ENCODE data around the gene VRK2.

VRK2 gene

DNA sequence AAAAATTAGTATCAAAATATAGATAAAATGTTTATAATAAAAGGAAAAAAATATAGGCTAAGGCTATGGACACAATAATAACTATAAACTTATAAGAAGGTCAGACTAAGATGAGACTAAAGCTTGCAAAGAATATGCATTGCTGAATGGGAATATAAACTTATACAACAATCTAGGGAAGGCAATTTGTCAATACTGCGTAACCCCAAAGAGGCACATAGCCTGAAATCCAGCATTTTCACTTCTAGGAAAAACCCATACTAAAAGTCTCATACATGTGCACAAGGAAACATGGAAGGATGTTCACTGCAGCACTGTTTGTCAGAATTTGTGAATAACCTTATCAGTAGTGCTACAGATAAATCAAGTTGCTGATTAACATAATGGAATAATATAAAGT lies 149.1 kb downstream of the VRK2 start:
- Histone ChIP-seq H2AFZ (no peak overlapping the region), H3K4me2 (ENCODE audit: low read length) (no peak overlapping the region), H3K9me3 (ENCODE audit: control insufficient read depth, low read length) (no peaks in the 10 kb centered on the region), H3K4me1 (no peaks in the 10 kb centered on the region), H3K79me2 (no peaks in the 10 kb centered on the region), H3K4me3 (ENCODE audit: low read depth, low read length) (no peak overlapping the region), H3K27ac (no peak overlapping the region), H3K36me3 (ENCODE audit: control insufficient read depth, insufficient read depth, low read length) (no peaks in the 10 kb centered on the region), H3K9ac (no peak overlapping the region), H3K27me3 (ENCODE audit: control insufficient read depth, insufficient read depth, low read length) (no peaks in the 10 kb centered on the region)
- TF ChIP-seq CTCF (IDR thresholded peaks at IDR 0.05) = no peak

DNA sequence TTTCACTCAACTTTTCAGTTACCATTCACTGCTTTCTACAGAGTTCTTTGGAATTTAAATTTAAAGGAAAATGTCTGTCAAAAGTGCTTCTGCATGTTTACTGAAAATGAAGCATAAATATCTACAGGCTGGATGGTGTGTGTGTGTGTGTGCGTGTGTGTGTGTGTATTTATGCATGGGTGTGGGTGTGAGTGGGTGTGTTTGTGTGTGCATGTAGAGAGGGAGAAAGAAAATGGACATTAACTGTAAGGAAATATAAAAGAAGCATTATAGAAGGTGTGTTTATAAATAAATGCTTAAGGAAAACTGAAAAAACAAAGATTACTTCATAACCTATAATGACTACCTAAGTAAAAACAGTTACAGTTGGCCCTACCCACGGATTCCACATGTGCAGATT lies 151.3 kb downstream of the VRK2 start:
- Histone ChIP-seq H3K9me3 (ENCODE audit: control insufficient read depth, low read length) (no peaks in the 10 kb centered on the region), H3K9ac (no peak overlapping the region), H3K4me1 (no peaks in the 10 kb centered on the region), H3K36me3 (ENCODE audit: control insufficient read depth, insufficient read depth, low read length) (no peaks in the 10 kb centered on the region), H3K4me3 (ENCODE audit: low read depth, low read length) (no peak overlapping the region), H2AFZ (no peak overlapping the region), H3K27ac (no peak overlapping the region), H3K4me2 (ENCODE audit: low read length) (no peak overlapping the region), H3K79me2 (no peaks in the 10 kb centered on the region), H3K27me3 (ENCODE audit: control insufficient read depth, insufficient read depth, low read length) (no peaks in the 10 kb centered on the region)
- TF ChIP-seq CTCF (IDR thresholded peaks at IDR 0.05) = no peak

- TF ChIP-seq CTCF (IDR thresholded peaks at IDR 0.05) = no peak
- no peaks in the 10 kb centered on the region for H3K9me3 ChIP-seq (ENCODE audit: control insufficient read depth, low read length)
- no peak overlapping the region for H3K4me2 ChIP-seq (ENCODE audit: low read length)
- no peak overlapping the region for H3K9ac ChIP-seq
- H2AFZ ChIP-seq = no peak overlapping the region
- no peak overlapping the region for H3K27ac ChIP-seq
- no peaks in the 10 kb centered on the region for H3K36me3 ChIP-seq (ENCODE audit: control insufficient read depth, insufficient read depth, low read length)
- no peaks in the 10 kb centered on the region for H3K4me1 ChIP-seq
- no peaks in the 10 kb centered on the region for H3K79me2 ChIP-seq
- H3K27me3 ChIP-seq (ENCODE audit: control insufficient read depth, insufficient read depth, low read length) = no peaks in the 10 kb centered on the region
- H3K4me3 ChIP-seq (ENCODE audit: low read depth, low read length) = no peak overlapping the region
Observed at GRCh38 chr2:58202404-58202803, 155.8 kb downstream of the VRK2 start.

DNA sequence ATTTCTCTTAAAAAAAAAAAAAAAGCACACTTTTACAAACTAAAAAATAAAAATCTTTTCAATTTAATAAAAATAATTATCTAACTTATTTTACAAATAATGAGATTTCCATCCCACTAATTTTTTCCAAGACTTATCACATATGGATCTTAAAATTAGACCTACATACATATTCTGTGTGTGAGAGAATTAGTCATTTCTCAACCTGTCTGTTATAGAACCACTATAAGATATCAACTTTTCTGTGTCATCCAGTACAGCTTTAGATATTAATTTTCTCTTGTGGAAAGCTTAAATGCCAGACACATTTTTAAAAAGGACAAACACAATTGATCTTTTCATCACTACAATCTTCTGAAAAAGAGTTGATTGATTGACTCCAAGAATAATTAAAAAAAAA lies 156.4 kb downstream of the VRK2 start:
- H3K27ac ChIP-seq = no peak overlapping the region
- no peaks in the 10 kb centered on the region for H3K4me1 ChIP-seq
- no peaks in the 10 kb centered on the region for H3K79me2 ChIP-seq
- no peak for TF ChIP-seq CTCF (IDR thresholded peaks at IDR 0.05)
- no peak overlapping the region for H3K4me3 ChIP-seq (ENCODE audit: low read depth, low read length)
- H3K27me3 ChIP-seq (ENCODE audit: control insufficient read depth, insufficient read depth, low read length) = no peaks in the 10 kb centered on the region
- H3K9ac ChIP-seq = no peak overlapping the region
- no peak overlapping the region for H2AFZ ChIP-seq
- H3K4me2 ChIP-seq (ENCODE audit: low read length) = no peak overlapping the region
- H3K36me3 ChIP-seq (ENCODE audit: control insufficient read depth, insufficient read depth, low read length) = no peaks in the 10 kb centered on the region
- no peaks in the 10 kb centered on the region for H3K9me3 ChIP-seq (ENCODE audit: control insufficient read depth, low read length)

- H3K4me2 ChIP-seq (ENCODE audit: low read length) = no peak overlapping the region
- no peak overlapping the region for H2AFZ ChIP-seq
- H3K27ac ChIP-seq = no peak overlapping the region
- no peak overlapping the region for H3K9ac ChIP-seq
- H3K4me3 ChIP-seq (ENCODE audit: low read depth, low read length) = no peak overlapping the region
- H3K4me1 ChIP-seq = no peaks in the 10 kb centered on the region
- no peaks in the 10 kb centered on the region for H3K36me3 ChIP-seq (ENCODE audit: control insufficient read depth, insufficient read depth, low read length)
- H3K79me2 ChIP-seq = no peaks in the 10 kb centered on the region
- H3K9me3 ChIP-seq (ENCODE audit: control insufficient read depth, low read length) = no peaks in the 10 kb centered on the region
- TF ChIP-seq CTCF (IDR thresholded peaks at IDR 0.05) = no peak
- no peaks in the 10 kb centered on the region for H3K27me3 ChIP-seq (ENCODE audit: control insufficient read depth, insufficient read depth, low read length)
Observed at GRCh38 chr2:58204195-58204959, 157.8 kb downstream of the VRK2 start.

Measured in parathyroid adenoma (tissue), 2 donors.